OCI-LY1 (cell line): ENCODE data around the gene PGLYRP2.

ENCODE experiments used
- H2AFZ ChIP-seq: fragments of 200-600 bp; sonication (generic), shearing (Covaris generic); 2 replicates; pipeline ENCODE4 v1.6.0; 2014; ENCODE audit warnings: antibody characterized with exemption, mild to moderate bottlenecking, low read length
- H3F3A ChIP-seq: fragments of 200-600 bp; sonication (generic), shearing (Covaris generic); 2 replicates; pipeline ENCODE4 v1.6.0; 2014; ENCODE audit warnings: mild to moderate bottlenecking, antibody characterized with exemption, low read length, moderate library complexity; ENCODE audit not compliant: insufficient read depth
- H3K27ac ChIP-seq: fragments of 200-600 bp; sonication (generic); 2 replicates; pipeline ENCODE4 v1.5.1; 2014; ENCODE audit warnings: low read length, mixed run types, mild to moderate bottlenecking, low read depth; ENCODE audit not compliant: poor library complexity, severe bottlenecking
- H3K27me3 ChIP-seq: fragments of 200-600 bp; sonication (generic); 2 replicates; pipeline ENCODE4 v1.6.0; 2014; ENCODE audit warnings: antibody characterized with exemption, mild to moderate bottlenecking, low read length, moderate library complexity; ENCODE audit not compliant: insufficient read depth
- H3K36me3 ChIP-seq: fragments of 200-600 bp; sonication (generic); 2 replicates; pipeline ENCODE4 v1.6.1; 2014; ENCODE audit warnings: mild to moderate bottlenecking, antibody characterized with exemption, low read length, moderate library complexity, mixed read lengths; ENCODE audit not compliant: insufficient read depth
- H3K4me1 ChIP-seq: fragments of 200-600 bp; sonication (generic); 2 replicates; pipeline ENCODE4 v1.5.1; 2014; ENCODE audit warnings: mild to moderate bottlenecking, low read length, moderate library complexity; ENCODE audit not compliant: insufficient read depth, severe bottlenecking
- H3K4me2 ChIP-seq: fragments of 200-600 bp; sonication (generic), shearing (Covaris generic); 2 replicates; pipeline ENCODE4 v1.6.1; 2014; ENCODE audit warnings: low read length
- H3K4me3 ChIP-seq: fragments of 200-600 bp; sonication (generic); 2 replicates; pipeline ENCODE4 v1.5.1; 2014; ENCODE audit warnings: low read length, low read depth, mild to moderate bottlenecking, mixed read lengths; ENCODE audit not compliant: poor library complexity, severe bottlenecking
- H3K79me2 ChIP-seq: fragments of 200-600 bp; shearing (Covaris generic); 2 replicates; pipeline ENCODE4 v1.6.1; 2016; ENCODE audit warnings: mixed run types, low read length, mixed read lengths; ENCODE audit not compliant: insufficient read depth
- H3K9ac ChIP-seq: fragments of 200-600 bp; sonication (generic), shearing (Covaris generic); 2 replicates; pipeline ENCODE4 v1.6.1; 2014; ENCODE audit warnings: mild to moderate bottlenecking, low read length, mixed read lengths
- H3K9me2 ChIP-seq: fragments of 200-600 bp; sonication (generic), shearing (Covaris generic); 2 replicates; pipeline ENCODE4 v1.6.1; 2014; ENCODE audit warnings: low read depth, mild to moderate bottlenecking, low read length, mixed read lengths
- H3K9me3 ChIP-seq: fragments of 200-600 bp; shearing (Covaris generic); 2 replicates; pipeline ENCODE4 v1.6.1; 2014; ENCODE audit warnings: low read length, mixed read lengths
- H4K20me1 ChIP-seq: fragments of 200-600 bp; sonication (generic), shearing (Covaris generic); 2 replicates; pipeline ENCODE4 v1.6.0; 2016; ENCODE audit warnings: mild to moderate bottlenecking, low read length; ENCODE audit not compliant: insufficient read depth
- EZH2 ChIP-seq: fragments of 200-600 bp; sonication (generic), shearing (Covaris generic); IDR thresholded peaks from 2 replicates; pipeline ENCODE4 v1.8.0; 2017; ENCODE audit warnings: borderline replicate concordance, mixed run types, mild to moderate bottlenecking, antibody characterized with exemption, low read length, moderate library complexity, mixed read lengths
- TF ChIP-seq, protein P1 (sequence below): fragments of 200-600 bp; sonication (generic), shearing (Covaris generic); IDR thresholded peaks from 2 replicates; pipeline ENCODE4 v1.5.1; 2017; ENCODE audit warnings: mild to moderate bottlenecking, antibody characterized with exemption, low read length, moderate library complexity, mixed read lengths

Gene PGLYRP2

DNA sequence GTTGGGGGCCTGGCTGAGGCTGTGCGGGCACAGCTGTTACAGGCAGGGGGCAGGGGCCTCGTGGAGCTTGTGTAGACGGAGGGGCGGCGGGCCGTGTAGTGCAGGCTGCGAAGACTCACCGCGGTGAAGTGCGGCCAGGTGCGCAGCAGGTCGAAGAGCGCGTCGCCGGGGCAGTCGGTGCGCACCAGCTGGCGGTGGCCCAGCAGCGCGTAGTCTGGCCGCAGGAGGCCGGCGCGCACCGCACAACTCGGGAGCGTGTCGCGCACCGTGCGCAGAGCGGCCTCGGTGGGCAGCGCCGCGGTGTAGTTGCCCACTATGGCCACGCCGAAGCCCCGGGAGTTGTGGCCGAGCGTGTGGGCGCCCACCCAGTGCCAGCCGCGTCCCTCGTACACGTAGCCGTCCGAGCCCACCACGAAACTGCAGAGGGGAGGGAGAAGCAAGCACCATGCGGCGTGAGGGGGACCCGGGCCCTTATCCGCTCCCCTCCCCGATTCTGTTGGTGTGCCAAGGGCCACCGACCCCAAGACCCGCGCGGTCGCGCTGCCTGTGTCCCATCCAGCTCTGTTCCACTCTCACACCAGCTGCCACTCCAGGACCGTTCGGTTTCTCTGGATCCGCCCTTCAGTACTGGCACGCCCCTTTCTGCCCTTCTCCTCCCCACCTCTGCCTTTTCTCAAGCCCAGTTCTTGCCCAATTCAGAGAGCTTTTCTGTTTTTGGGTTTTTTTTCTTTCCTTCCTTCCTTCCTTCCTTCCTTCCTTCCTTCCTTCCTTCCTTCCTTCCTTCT is 9.6 kb downstream of the PGLYRP2 start:
- no peak overlapping the region for H3K4me2 ChIP-seq
- no peaks in the 10 kb centered on the region for H3K27me3 ChIP-seq
- H3K9ac ChIP-seq = no peak overlapping the region

DNA sequence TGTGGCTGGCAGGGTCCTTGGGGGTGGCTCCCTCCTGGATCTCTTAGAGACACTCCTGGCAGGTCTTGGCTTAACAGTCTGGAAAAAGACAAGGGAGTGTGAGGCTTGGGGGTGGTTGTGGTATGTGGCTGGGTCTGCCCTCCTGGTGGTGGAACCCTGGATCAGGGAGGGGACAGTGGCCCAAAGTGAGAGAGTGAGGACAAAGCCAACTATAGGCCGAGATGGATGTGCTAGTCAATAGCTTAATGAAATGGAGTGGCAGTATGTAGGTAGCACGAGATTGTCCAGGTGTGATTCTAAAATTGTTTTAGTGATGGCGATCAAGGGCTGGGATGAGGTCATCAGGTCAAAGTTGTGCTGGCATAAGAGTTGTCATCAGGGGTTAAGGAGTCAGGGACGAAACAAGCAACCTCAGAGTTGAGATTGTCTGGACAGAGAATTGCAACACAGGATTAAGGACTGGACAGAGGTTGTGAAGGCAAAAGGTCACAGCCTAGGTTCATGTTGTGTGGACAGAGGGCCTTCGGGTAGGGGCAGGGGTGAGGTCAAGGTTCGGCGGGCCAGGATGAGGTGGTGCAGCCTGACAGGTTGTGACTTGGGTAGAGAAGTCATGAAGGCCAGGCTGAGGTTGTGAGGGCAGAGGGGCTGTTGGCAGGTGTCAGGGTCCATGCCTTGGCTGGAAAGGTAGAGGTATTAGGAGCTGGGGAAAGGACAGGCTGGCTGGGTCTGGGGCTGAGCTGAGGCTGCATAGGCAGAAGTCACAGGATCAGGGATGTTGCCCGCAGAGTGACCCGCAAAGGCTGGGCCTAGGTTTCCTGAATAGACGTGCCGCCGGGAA is 10.4 kb downstream of the PGLYRP2 start:
- Histone ChIP-seq H2AFZ (no peak overlapping the region), H3K79me2 (no peaks in the 10 kb centered on the region), H3K9me2 (no peaks in the 10 kb centered on the region), H3K27me3 (no peaks in the 10 kb centered on the region), H3K9ac (no peak overlapping the region), H3K27ac (no peak overlapping the region), H4K20me1 (no peaks in the 10 kb centered on the region), H3K9me3 (no peaks in the 10 kb centered on the region), H3F3A (no peaks in the 10 kb centered on the region), H3K4me3 (no peak overlapping the region), H3K4me2 (no peak overlapping the region), H3K36me3 (no peaks in the 10 kb centered on the region), H3K4me1 (peaks cover 14% of the 10 kb centered on the region)
- TF ChIP-seq, protein P1, sequence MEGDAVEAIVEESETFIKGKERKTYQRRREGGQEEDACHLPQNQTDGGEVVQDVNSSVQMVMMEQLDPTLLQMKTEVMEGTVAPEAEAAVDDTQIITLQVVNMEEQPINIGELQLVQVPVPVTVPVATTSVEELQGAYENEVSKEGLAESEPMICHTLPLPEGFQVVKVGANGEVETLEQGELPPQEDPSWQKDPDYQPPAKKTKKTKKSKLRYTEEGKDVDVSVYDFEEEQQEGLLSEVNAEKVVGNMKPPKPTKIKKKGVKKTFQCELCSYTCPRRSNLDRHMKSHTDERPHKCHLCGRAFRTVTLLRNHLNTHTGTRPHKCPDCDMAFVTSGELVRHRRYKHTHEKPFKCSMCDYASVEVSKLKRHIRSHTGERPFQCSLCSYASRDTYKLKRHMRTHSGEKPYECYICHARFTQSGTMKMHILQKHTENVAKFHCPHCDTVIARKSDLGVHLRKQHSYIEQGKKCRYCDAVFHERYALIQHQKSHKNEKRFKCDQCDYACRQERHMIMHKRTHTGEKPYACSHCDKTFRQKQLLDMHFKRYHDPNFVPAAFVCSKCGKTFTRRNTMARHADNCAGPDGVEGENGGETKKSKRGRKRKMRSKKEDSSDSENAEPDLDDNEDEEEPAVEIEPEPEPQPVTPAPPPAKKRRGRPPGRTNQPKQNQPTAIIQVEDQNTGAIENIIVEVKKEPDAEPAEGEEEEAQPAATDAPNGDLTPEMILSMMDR = no peak
- no peak for TF ChIP-seq EZH2

More for the DNA sequence above, 9.6 kb downstream of the PGLYRP2 start:
- no peaks in the 10 kb centered on the region for H3K9me2 ChIP-seq
- no peaks in the 10 kb centered on the region for H3K79me2 ChIP-seq
- H3K9me3 ChIP-seq = no peaks in the 10 kb centered on the region
- no peaks in the 10 kb centered on the region for H4K20me1 ChIP-seq
- H3K36me3 ChIP-seq = no peaks in the 10 kb centered on the region
- H2AFZ ChIP-seq = no peak overlapping the region
- H3K4me3 ChIP-seq = no peak overlapping the region
- TF ChIP-seq, protein P1 = no peak
- no peak for TF ChIP-seq EZH2
- H3K27ac ChIP-seq = no peak overlapping the region
- H3K4me1 ChIP-seq = peaks cover 5% of the 10 kb centered on the region
- H3F3A ChIP-seq = no peaks in the 10 kb centered on the region

DNA sequence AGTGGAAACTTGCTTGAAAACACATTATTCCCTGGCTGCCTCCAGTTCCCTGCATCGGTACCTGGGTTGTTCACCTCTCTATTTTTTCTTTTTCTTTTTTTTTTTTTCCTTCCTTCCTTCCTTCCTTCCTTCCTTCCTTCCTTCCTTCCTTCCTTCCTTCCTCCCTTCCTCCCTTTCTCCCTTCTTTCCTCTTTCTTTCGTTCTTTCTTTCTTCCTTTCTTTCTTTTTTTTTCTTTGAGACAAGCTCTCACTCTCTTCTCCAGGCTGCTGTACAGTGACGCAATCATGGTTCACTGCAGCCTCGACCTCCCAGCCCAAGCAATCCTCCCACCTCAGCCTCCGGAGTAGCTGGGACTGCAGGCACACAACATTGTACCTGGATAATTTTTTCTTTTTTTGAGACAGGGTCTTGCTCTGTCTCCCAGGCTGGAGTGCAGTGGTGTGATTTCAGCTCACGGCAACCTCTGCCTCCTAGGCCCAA is 11.5 kb downstream of the PGLYRP2 start:
- Histone ChIP-seq H3K9ac (no peak overlapping the region), H3K36me3 (no peaks in the 10 kb centered on the region), H2AFZ (no peak overlapping the region), H3K9me3 (no peaks in the 10 kb centered on the region), H4K20me1 (no peaks in the 10 kb centered on the region), H3K4me1 (peaks cover 22% of the 10 kb centered on the region), H3K27ac (no peak overlapping the region), H3F3A (no peaks in the 10 kb centered on the region), H3K4me3 (no peak overlapping the region), H3K4me2 (no peak overlapping the region), H3K27me3 (no peaks in the 10 kb centered on the region), H3K79me2 (no peaks in the 10 kb centered on the region), H3K9me2 (no peaks in the 10 kb centered on the region)
- TF ChIP-seq, protein P1 = no peak
- no peak for TF ChIP-seq EZH2
